CD14-positive monocyte (primary cell): ENCODE measurements around the gene RBM17. TPM values are rescaled to one million over a fixed set of nuclear protein-coding genes. Genes with fewer than 3 reads are reported as not detected.

ENCODE experiments used
- DNase-seq, 3 donors: peaks; one replicate each; pipeline ENCODE4 v3.0.0-alpha.2; 2011 to 2022
- H2AFZ ChIP-seq: 2 replicates; pipeline ENCODE4 v1.6.0; 2012; ENCODE audit warnings: mild to moderate bottlenecking, low read depth, low read length, inconsistent platforms; ENCODE audit not compliant: insufficient read depth, poor library complexity, severe bottlenecking
- H3K27ac ChIP-seq, 2 donors: 1 replicate in 1 of 2; 2 replicates in 1 of 2; pipeline ENCODE4 v1.5.1; 2012 to 2013; ENCODE audit warnings: low read length in 2 of 2, control low read depth in 1 of 2, inconsistent platforms in 1 of 2, low read depth in 1 of 2, mild to moderate bottlenecking in 1 of 2
- H3K27me3 ChIP-seq, 2 donors: one replicate each; pipeline versions ENCODE4 v1.6.0 to v1.6.1; 2011 to 2013; ENCODE audit warnings: low read length in 2 of 2; ENCODE audit not compliant: control insufficient read depth in 2 of 2, insufficient read depth in 2 of 2
- H3K36me3 ChIP-seq, 2 donors: replicated peaks in 1 of 2; 1 replicate in 1 of 2; 2 replicates in 1 of 2; pipeline versions ENCODE4 v1.5.1 to v1.6.1; 2012 to 2013; ENCODE audit warnings: low read length in 2 of 2, control low read depth in 1 of 2, inconsistent platforms in 1 of 2, mild to moderate bottlenecking in 1 of 2; ENCODE audit not compliant: insufficient read depth in 2 of 2, control insufficient read depth in 1 of 2
- H3K4me1 ChIP-seq, 2 donors: 1 replicate in 1 of 2; 2 replicates in 1 of 2; pipeline versions ENCODE4 v1.5.1 to v1.6.1; 2012 to 2013; ENCODE audit warnings: low read length in 2 of 2, control low read depth in 1 of 2, inconsistent platforms in 1 of 2, mild to moderate bottlenecking in 1 of 2, moderate library complexity in 1 of 2; ENCODE audit not compliant: insufficient read depth in 2 of 2, control insufficient read depth in 1 of 2
- H3K4me2 ChIP-seq: replicated peaks from 2 replicates; pipeline ENCODE3; 2012; ENCODE audit warnings: low read length, moderate library complexity, mild to moderate bottlenecking; ENCODE audit not compliant: poor library complexity, severe bottlenecking; ENCODE audit errors: extremely low read depth
- H3K4me3 ChIP-seq, 3 experiments: fragments of 200-600 bp in 1 of 3; sonication (generic) in 1 of 3; replicated peaks in 1 of 3; 1 replicate in 2 of 3; 2 replicates in 1 of 3; pipeline ENCODE4 v1.5.1; 2011 to 2013; ENCODE audit warnings: low read length in 3 of 3, mild to moderate bottlenecking in 3 of 3, control low read depth in 2 of 3, low read depth in 2 of 3, inconsistent platforms in 1 of 3, moderate library complexity in 1 of 3
- H3K79me2 ChIP-seq: 2 replicates; pipeline ENCODE4 v1.6.0; 2012; ENCODE audit warnings: mild to moderate bottlenecking, control low read depth, inconsistent platforms, low read length, moderate library complexity; ENCODE audit not compliant: insufficient read depth
- H3K9ac ChIP-seq: 2 replicates; pipeline ENCODE4 v1.6.0; 2017; ENCODE audit warnings: low read length, mild to moderate bottlenecking; ENCODE audit not compliant: insufficient read depth, poor library complexity, severe bottlenecking
- H3K9me3 ChIP-seq, 2 donors: replicated peaks in 1 of 2; 1 replicate in 1 of 2; 2 replicates in 1 of 2; pipeline versions ENCODE4 v1.5.1 to v1.6.1; 2012 to 2013; ENCODE audit warnings: low read length in 2 of 2, control low read depth in 1 of 2; ENCODE audit not compliant: control insufficient read depth in 1 of 2, insufficient read depth in 1 of 2
- H4K20me1 ChIP-seq: 2 replicates; pipeline ENCODE4 v1.6.0; 2012; ENCODE audit warnings: mild to moderate bottlenecking, low read length, control low read depth, moderate library complexity; ENCODE audit not compliant: insufficient read depth
- H3K27ac Mint-ChIP-seq, 7 donors: one replicate each; pipeline ENCODE4 v1.8.0; 2020; ENCODE audit warnings: mild to moderate bottlenecking in 7 of 7, mixed read lengths in 7 of 7, moderate library complexity in 6 of 7, inconsistent platforms in 2 of 7
- H3K27me3 Mint-ChIP-seq, 3 donors: one replicate each; pipeline ENCODE4 v1.8.0; 2021 to 2022; ENCODE audit warnings: low read depth in 3 of 3, mild to moderate bottlenecking in 3 of 3, mixed read lengths in 3 of 3, moderate library complexity in 3 of 3, inconsistent platforms in 1 of 3
- H3K36me3 Mint-ChIP-seq, 2 donors: one replicate each; pipeline ENCODE4 v1.8.0; 2020; ENCODE audit warnings: mixed read lengths in 2 of 2, inconsistent platforms in 1 of 2, mild to moderate bottlenecking in 1 of 2
- H3K4me1 Mint-ChIP-seq: one replicate; pipeline ENCODE4 v1.8.0; 2020; ENCODE audit warnings: mild to moderate bottlenecking, mixed read lengths
- H3K4me3 Mint-ChIP-seq, 2 donors: one replicate each; pipeline ENCODE4 v1.8.0; 2020; ENCODE audit warnings: mild to moderate bottlenecking in 2 of 2, mixed read lengths in 2 of 2, moderate library complexity in 1 of 2
- H3K9me3 Mint-ChIP-seq, 7 donors: one replicate each; pipeline ENCODE4 v1.8.0; 2020 to 2022; ENCODE audit warnings: mixed read lengths in 7 of 7, mild to moderate bottlenecking in 6 of 7, moderate library complexity in 6 of 7, inconsistent platforms in 2 of 7
- CTCF ChIP-seq: fragments of 200-600 bp; IDR thresholded peaks from one replicate; pipeline ENCODE4 v1.8.0; 2022; ENCODE audit warnings: antibody characterized with exemption, mild to moderate bottlenecking
- WGBS: methylation state at CpG from one replicate; pipeline ENCODE4 v1.1.5; 2013; ENCODE audit warnings: missing lambda C conversion rate; ENCODE audit not compliant: insufficient coverage; 5-methylcytosine and 5-hydroxymethylcytosine counted together
- intact Hi-C, 2 donors: fragments of 100-400 bp; cut with micrococcal nuclease; formaldehyde crosslinking; loops; one replicate each; pipeline versions ENCODE4 v1.15.0 to v1.15.1; 2023
- polyA plus RNA-seq, 3 donors: library from polyadenylated mRNA; depleted of rRNA in 1 of 3; unstranded in 2 of 3; stranded (reverse) in 1 of 3; fragments of 300-500 nt in 2 of 3; fragments of >200 nt in 1 of 3; fragmentation: Illumina TruSeq in 2 of 3; gene quantifications; 1 replicate in 2 of 3; 2 replicates in 1 of 3; pipeline ENCODE4 v1.2.3, GENCODE V29; 2012 to 2021

The RBM17 gene
- polyA plus RNA-seq, 3 donors: 37.2 to 51.4 (median 44.5) TPM

GRCh38 chr10:6117711-6118110 is 28.9 kb downstream of the RBM17 start:
- Histone ChIP-seq H2AFZ (no peak overlapping the region), H3K9ac (no peak overlapping the region), H3K79me2 (no peaks in the 10 kb centered on the region), H3K9me3 (no peaks in the 10 kb centered on the region), H3K36me3 (peaks cover 37 to 44% of the 10 kb centered on the region in 2 donors), H3K4me3 (no peak overlapping the region), H3K27ac (no peak overlapping the region), H3K4me1 (no peaks in the 10 kb centered on the region), H3K4me2 (no peak overlapping the region), H4K20me1 (no peaks in the 10 kb centered on the region), H3K27me3 (no peaks in the 10 kb centered on the region)
- no peak for DNase-seq
- H3K9me3 Mint-ChIP-seq: no peaks in the 10 kb centered on the region
- H3K36me3 Mint-ChIP-seq: peaks cover 36 to 38% of the 10 kb centered on the region in 2 donors
- 81% methylated on average over 5 of the region's 11 CpGs for WGBS
- no peak overlapping the region for H3K4me3 Mint-ChIP-seq
- TF ChIP-seq CTCF: no peak
- H3K27ac Mint-ChIP-seq: peak overlapping the region in 4 of 7 donors; percentile 14 to 41 (median 31)
- no peaks in the 10 kb centered on the region for H3K4me1 Mint-ChIP-seq
- H3K27me3 Mint-ChIP-seq: peaks cover 0 to 1% (median 1%) of the 10 kb centered on the region in 3 donors
- intact Hi-C loops: no loop called here

- Histone ChIP-seq H3K27me3 (no peaks in the 10 kb centered on the region), H3K4me3 (no peak overlapping the region)
- no peak for TF ChIP-seq CTCF
Measured at GRCh38 chr10:6119423-6119822, 30.6 kb downstream of the RBM17 start.

More at GRCh38 chr10:6119423-6119822, 30.6 kb downstream of the RBM17 start:
- DNase-seq: no peak
- no peaks in the 10 kb centered on the region for H3K9me3 ChIP-seq
- no peak overlapping the region for H3K27ac Mint-ChIP-seq
- no peaks in the 10 kb centered on the region for H4K20me1 ChIP-seq
- peaks cover 0 to 2% (median 0%) of the 10 kb centered on the region in 7 donors for H3K9me3 Mint-ChIP-seq
- peaks cover 7 to 10% of the 10 kb centered on the region in 2 donors for H3K4me1 ChIP-seq
- H3K4me1 Mint-ChIP-seq: peaks cover 12% of the 10 kb centered on the region
- peaks cover 19 to 21% of the 10 kb centered on the region in 2 donors for H3K36me3 Mint-ChIP-seq
- no peak overlapping the region for H3K27ac ChIP-seq
- H2AFZ ChIP-seq: no peak overlapping the region
- no peak overlapping the region for H3K4me2 ChIP-seq
- no peaks in the 10 kb centered on the region for H3K79me2 ChIP-seq
- peaks cover 20 to 27% of the 10 kb centered on the region in 2 donors for H3K36me3 ChIP-seq
- H3K27me3 Mint-ChIP-seq: peaks cover 0 to 7% (median 1%) of the 10 kb centered on the region in 3 donors
- no peak overlapping the region for H3K4me3 Mint-ChIP-seq
- WGBS: 57% methylated on average over 1 of the region's 5 CpGs
- no peak overlapping the region for H3K9ac ChIP-seq
- intact Hi-C loops: no loop called here
